DMS53 treated with DMSO at 0.1 percent for 48 hours (cell line): ENCODE results near the gene ZC3H13.
"Not testable (repeated sequence)": the region's sequence is repeated elsewhere in the genome, so short reads cannot be mapped to it uniquely, and the experiment has no call there.

Experiments
- DNase-seq: peaks from one replicate; lab custom pipeline; 2025; ENCODE audit not compliant: unreplicated experiment; lab: John Stamatoyannopoulos, UW

ZC3H13 gene

DNA sequence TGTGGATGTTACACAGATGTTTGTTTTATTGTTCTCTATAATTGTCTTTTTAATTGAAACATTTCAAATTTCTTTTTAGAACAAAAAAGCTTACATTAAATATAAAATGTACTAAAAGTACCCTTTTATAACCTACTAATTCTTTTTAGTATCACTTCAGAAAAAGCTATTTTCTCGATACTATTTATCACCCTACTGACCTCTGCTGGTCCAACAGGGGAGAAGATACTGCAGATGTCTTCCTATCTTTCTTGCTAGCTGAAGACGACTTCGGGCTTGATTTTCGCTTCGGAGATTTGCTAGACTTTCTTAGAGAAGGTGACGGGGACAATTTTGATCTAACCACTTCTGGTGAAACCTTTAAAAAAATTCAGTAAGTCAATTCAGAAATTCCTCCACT, 42.4 kb downstream of the ZC3H13 start:
- DNase-seq: no peak

- DNase-seq: no peak
Measured at GRCh38 chr13:46008631-46009030, 43.9 kb downstream of the ZC3H13 start.

DNA sequence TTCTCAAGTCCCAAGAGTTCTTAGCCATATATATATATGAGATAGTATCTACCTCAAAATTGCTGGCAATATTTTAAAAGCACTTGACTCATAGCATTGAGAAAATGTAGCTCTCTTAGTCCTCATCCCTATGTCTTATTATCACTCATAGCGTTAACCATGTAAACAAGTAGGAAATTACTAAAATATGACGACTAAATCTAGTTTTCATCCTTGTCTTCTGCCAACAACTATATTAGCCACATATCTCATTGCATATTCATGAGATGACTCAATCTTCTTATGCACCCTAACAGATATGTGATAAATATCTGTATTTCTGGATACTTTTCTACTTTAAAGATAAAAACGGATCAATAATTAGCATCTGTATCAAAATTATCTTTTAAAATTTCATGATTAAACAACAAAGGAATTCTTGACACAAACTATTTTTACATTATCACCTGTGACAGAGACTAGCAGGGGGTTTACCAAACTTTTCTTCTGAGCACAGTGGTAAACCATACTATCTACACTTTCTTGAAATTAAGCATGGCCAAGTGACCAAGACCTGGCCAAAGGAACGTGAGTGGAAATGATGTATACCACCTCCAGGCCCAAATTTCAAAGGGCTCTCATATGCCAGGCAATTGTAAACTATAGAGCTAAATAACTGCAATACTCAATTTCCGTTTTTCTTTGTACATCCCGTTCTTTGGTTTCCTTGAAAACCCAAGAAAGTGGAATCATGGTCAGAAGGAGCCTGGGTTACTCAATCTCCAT, 45.7 kb downstream of the ZC3H13 start:
- no peak for DNase-seq

DNA sequence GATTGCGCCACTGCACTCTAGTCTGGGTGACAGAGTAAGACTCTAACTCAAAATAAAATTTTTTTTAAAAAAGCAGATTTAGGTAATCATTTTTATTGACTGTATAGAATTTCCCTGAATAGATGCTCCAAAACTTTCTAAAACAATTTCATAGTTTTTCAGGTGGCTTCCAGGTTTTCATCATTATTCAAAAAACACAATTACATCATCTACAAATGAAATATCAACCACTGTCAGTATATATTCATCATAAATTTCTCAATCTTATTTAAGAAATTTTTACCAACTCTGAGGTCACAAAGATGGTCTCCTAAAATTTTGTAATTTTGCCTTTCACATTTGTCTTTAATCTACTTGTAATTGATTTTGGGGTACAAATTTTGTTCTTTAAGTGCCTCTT, 48.1 kb downstream of the ZC3H13 start:
- no peak for DNase-seq

DNA sequence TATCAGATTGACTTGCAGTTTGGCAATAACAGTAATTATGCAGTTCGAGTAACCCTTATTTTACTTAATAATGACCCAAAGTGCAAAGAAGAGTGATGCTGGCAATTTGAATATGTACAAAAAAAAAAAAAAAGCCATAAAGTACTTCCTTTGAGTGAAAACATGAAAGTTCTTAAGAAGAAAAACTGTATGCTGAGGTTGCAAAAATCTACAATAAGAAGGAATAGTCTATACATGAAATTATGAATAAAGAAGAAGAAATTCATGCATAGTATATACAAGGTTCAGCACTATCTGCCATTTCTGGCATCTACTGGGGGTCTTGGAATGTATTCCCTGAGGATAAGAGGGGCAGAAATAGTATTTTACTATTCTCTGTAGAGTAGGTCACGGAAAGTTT, 55.9 kb downstream of the ZC3H13 start:
- DNase-seq: no peak

DNA sequence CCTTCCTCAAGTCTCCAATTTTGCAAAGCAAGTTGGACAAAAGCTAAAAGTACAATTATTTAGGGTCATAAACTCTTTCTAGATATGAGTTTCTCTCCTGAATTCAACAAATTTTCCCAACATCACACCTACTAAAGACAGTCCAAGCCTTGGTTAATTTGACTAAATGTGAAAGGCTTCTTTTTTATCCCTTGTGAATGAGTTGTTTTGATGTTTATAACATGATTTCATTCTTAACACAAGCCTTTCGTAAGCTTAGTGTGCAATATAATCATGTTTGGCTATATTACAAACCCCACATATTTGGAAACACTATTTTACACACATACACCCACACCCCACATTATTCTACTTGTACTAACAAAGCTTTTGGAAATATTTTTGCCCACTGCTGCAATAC, 57.3 kb downstream of the ZC3H13 start:
- DNase-seq: no peak

GRCh38 chr13:45994752-45995151, 57.8 kb downstream of the ZC3H13 start:
- no peak for DNase-seq

DNA sequence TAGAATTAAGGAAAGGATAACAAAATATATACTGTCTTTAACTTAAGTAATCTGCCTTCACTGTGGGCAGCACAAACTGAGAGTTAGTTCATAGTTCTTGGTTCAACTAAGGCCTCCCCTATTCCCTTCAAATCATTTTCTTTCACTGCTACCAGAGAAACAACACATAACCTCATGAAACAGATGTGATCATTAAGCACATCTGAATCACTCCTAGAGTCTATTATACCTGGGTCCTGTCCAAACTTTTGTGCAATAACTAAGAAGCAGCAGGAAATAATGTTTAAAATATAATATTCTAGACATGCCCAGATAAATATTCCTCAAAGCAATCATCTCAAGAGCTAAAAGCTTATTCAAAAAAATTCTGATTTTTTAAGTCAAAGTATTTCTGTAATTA, 62.9 kb downstream of the ZC3H13 start:
- DNase-seq: no peak

- not testable (repeated sequence) for DNase-seq
Measured at GRCh38 chr13:45981127-45981526, 71.4 kb downstream of the ZC3H13 start.

DNA sequence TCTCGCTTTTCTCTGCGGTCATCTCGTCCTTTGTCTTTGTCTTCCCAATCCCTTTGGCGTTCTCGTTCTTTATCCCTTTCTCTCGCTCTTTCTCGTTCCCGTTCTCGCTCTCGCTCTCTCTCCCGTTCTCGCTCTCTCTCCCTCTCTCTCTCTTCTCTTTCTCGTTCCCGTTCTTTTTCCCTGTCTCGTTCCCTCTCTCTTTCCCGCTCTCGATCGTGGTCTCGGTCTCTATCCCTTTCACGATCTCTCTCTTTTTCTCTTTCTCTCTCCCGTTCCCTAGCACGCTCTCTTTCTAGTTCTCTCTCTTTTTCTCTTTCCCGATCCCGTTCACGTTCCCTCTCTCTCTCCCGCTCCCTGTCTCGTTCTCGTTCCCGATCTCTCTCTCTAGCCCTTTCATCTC, 77.2 kb downstream of the ZC3H13 start:
- no peak for DNase-seq

- DNase-seq: no peak
Measured at GRCh38 chr13:45974500-45974899, 78.0 kb downstream of the ZC3H13 start.

GRCh38 chr13:45967589-45967988, 85.0 kb downstream of the ZC3H13 start:
- DNase-seq: no peak

- DNase-seq: no peak
Measured at GRCh38 chr13:45966715-45967114, 85.8 kb downstream of the ZC3H13 start.

DNA sequence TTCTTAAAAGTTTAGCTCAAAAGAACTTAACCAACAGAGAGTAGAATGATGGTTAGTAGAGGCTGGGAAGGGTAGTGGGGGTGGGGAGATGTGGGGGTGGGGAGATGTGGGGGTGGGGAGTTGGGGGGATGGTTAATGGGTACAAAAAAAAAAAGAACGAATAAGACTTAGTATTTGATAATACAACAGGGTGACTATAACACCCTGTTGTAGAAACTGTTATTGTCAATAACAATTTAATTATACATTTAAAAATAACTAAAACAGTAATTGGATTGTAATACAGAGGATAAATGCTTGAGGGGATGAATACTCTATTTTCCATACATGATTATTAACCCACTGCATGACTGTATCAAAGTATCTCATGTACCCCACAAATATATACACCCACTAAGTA, 91.1 kb downstream of the ZC3H13 start:
- DNase-seq: no peak

DNA sequence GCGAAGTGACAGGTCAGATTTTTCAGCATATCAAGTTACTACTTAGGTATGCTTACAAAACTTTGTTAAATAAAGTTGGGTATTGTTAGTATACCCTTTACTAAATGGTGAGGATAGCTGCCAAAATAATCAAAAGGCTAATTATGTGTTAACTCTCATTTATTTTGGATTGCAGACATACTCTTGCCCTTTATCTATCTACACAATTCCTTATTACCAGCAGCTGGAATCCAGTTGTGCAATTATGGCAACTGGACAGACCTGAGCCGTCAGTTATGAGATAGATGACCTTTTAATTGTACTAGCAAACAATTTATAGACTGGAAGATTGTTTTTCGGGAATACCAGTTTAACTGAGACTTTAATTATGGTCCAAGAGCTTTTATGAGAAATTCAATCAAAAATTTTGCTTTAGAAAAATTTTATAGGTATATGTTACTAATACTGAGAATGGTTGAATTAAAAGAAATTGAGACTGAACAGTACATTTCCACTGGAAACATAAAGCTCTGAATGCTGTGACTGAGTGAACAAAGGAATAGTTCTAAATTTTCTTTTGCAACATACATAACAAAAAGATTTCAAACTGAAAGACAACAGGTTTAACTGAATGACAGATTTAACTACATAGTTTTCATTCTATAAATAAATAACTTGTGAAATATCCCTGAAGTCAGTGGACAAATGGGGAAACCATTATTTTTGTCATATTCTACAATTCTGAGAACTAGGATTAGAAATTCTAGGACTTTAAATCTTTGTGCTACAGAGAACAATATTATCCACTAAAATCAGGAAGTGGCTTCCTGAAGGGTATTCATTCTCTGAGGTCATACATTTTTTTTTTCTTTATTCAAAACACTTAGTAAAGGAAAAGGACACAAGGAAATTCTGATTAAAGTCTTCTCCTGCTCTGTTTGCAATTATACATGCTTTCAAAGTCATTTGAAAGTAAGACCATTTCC, 97.4 kb downstream of the ZC3H13 start:
- DNase-seq: no peak

DNA sequence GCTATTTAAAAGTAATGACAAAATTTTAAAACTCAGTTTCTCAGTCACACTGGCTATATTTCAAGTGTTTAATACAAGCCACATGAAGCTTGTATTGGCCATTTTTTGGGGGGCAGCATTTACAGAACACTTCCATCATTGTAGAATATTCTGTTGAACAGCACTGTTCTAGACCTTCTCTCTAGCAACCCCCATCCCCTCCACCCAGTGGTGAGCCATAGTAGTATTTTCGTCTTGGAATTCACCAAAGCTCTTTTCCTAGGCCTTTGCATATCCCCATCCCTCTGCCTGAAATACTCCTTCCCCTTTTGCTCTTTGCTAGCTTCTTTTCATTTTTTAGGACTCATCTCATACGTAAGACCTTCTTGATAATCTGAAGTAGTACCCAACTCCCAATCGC, 99.5 kb downstream of the ZC3H13 start:
- no peak for DNase-seq

- no peak for DNase-seq
Measured at GRCh38 chr13:45951724-45952123, 100.8 kb downstream of the ZC3H13 start.

GRCh38 chr13:45951166-45951565, 101.4 kb downstream of the ZC3H13 start:
- DNase-seq: no peak

DNA sequence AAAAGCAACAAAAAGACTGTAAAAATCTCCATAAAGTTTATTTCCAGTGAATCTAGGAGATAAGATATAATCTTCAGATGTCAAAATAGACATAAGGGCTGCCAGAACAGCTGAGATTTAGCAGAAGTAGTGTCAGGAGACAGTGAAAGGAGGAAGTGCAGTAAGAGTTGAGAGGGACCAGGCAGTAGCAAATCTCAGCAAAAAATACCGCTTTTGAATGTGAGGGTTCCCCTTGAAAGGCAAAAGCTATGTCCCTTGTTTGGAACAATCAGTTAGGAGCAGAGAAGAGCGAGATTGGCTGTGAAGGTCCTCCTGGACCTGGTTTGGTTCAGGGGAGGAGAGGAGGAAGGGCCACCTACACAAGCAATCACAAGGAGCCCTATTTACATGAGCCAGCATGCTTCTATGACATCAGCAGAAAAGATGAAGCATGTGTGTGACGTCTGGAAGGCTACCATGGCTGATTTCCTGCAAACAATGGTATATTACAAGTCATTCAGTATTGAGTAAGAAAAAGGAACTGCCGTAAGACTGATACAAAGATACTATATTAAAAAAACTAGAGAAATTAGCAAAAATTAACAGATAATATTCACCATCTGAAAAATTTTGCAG, 102.1 kb downstream of the ZC3H13 start:
- no peak for DNase-seq

GRCh38 chr13:45949161-45949560, 103.4 kb downstream of the ZC3H13 start:
- DNase-seq: no peak

DNA sequence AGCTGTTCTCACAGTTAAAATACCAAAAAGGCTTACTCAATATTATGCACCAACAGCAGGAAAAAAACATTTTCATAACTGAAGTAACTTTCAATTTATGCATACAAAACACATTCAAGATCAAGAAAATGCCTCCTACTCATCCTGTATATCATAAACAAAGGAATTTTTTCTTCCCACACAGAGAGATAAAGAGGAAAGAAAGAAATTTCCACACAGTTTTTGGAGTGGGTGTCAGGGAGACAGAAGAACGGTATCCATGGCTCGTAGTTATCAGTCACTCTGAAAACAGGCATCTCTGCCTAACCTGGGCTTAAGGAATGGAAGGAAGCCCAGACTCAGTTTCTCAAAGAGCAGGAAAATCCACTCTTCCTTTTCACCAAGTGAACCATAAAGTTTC, 108.6 kb downstream of the ZC3H13 start:
- DNase-seq: no peak

DNA sequence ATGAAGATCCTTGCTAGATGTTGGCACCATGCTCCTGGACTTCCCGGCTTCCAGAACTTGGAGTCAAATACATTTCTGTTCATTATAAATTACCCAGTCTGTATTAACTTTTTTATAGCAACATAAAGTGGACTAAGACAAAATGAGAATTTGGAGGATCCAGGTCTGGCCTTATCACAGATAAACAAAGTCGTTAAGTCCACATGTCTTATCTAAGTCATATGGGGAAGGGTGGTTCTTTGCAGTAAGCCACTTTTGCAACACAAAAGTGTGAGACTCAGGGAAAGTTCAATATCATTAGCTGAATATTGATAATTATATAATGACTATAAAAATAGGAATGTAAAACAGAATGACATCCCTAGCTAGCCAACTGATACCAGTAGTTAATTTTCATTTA, 109.4 kb downstream of the ZC3H13 start:
- no peak for DNase-seq
